GM12875 (cell line): Measurements from ENCODE around the gene VWDE.

Experiments
- H3K4me3 ChIP-seq: one replicate; pipeline ENCODE4 v1.5.1; 2011; ENCODE audit warnings: low read depth, low read length, control low read depth
- TF ChIP-seq, protein P1 (sequence below): IDR thresholded peaks from 2 replicates; pipeline ENCODE4 v1.5.1; 2011; ENCODE audit warnings: low read depth, mild to moderate bottlenecking, control low read depth, inconsistent platforms, low read length, moderate library complexity, borderline replicate concordance; ENCODE audit not compliant: insufficient read depth

The VWDE gene

DNA sequence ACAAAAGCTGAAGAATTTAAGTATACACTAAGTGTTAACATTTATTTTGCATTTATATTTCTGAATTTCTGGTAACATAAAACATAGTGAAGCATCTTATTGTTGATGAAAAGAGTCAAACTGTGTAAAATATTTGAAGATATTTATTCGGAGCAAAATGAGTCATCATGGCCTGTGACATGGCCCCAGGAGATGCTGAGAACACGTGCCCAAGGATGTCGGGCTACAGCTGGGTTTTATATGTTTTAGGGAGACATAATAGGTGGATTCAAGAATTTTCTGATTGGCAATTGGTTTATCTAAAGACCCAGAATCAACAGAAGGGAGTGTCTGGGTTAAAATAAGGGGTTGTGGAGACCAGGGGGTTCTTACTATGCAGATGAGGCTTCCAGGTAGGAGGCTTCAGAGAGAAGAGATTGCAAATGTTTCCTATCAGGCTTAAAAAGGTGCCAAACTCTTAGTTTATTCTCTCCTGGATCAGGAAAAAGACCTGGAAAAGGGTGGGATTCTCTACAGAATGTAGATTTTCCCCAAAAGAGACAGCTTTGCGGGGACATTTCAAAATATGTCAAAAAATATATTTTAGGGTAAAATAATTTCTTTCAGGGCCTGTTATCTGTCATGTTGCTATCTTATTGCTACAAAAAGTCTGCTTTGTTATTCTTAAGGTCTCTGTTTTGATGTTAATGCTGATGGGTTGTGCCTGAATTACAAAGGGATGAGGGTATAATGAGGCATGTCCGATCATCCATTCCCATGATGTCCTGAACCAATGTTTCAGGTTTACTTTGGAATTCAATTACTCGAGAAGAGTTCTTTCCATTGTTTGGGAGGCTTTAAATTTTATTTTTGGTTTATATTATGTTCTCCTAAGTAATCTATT lies 74.5 kb downstream of the VWDE start:
- TF ChIP-seq, protein P1, sequence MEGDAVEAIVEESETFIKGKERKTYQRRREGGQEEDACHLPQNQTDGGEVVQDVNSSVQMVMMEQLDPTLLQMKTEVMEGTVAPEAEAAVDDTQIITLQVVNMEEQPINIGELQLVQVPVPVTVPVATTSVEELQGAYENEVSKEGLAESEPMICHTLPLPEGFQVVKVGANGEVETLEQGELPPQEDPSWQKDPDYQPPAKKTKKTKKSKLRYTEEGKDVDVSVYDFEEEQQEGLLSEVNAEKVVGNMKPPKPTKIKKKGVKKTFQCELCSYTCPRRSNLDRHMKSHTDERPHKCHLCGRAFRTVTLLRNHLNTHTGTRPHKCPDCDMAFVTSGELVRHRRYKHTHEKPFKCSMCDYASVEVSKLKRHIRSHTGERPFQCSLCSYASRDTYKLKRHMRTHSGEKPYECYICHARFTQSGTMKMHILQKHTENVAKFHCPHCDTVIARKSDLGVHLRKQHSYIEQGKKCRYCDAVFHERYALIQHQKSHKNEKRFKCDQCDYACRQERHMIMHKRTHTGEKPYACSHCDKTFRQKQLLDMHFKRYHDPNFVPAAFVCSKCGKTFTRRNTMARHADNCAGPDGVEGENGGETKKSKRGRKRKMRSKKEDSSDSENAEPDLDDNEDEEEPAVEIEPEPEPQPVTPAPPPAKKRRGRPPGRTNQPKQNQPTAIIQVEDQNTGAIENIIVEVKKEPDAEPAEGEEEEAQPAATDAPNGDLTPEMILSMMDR, result no peak
- no peak overlapping the region for H3K4me3 ChIP-seq

- TF ChIP-seq, protein P1, result no peak
These were observed 75.7 kb downstream of the VWDE start for GRCh38 chr7:12327922-12328321.

GRCh38 chr7:12325646-12326045 lies 78.0 kb downstream of the VWDE start:
- TF ChIP-seq, protein P1, result no peak
- no peak overlapping the region for H3K4me3 ChIP-seq

More at GRCh38 chr7:12327922-12328321, 75.7 kb downstream of the VWDE start:
- H3K4me3 ChIP-seq, result no peak overlapping the region

- TF ChIP-seq, protein P1, result no peak
- H3K4me3 ChIP-seq, result no peak overlapping the region
These were observed 80.2 kb downstream of the VWDE start for GRCh38 chr7:12323415-12323814.

DNA sequence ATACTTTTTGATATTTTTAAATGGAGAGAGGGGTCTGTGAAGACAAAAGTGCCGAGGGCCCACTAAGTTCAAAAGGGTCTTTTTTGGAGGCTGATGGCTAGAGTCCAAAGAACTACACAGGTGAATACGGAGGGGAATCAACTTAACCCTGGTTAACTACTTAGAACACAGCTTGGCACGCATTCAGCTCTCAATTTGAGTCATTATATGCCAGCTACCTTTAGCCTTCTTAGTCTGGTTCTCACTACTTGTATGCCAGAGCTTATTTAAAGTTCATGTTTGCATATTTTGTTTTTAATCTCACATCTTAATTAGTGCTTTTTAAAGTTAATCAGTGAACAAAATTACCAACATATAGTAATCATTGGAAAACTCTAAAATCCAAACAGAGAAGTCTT lies 80.8 kb downstream of the VWDE start:
- H3K4me3 ChIP-seq, result no peak overlapping the region
- TF ChIP-seq, protein P1, result no peak

GRCh38 chr7:12322284-12322902 lies 81.3 kb downstream of the VWDE start:
- TF ChIP-seq, protein P1, result no peak; the same call in 1 of the 2 replicates
- H3K4me3 ChIP-seq, result no peak overlapping the region
